PC-3 (cell line): ENCODE measurements around the gene AGRN. TPM values are rescaled to one million over a fixed set of nuclear protein-coding genes. Genes with fewer than 3 reads are reported as not detected.
"Not testable (repeated sequence)": the region's sequence is repeated elsewhere in the genome, so short reads cannot be mapped to it uniquely, and the experiment has no call there.

Source experiments
- ATAC-seq: fragments of 200-7000 bp; cut with Tn5 transposase; 2 replicates; pipeline ENCODE4 v1.9.1; 2020; ENCODE audit warnings: mild to moderate bottlenecking, moderate library complexity
- BruUV-seq: library from RNA; stranded (reverse); fragments of 400-500 nt; replicated peaks from 2 replicates; lab custom pipeline; 2021; lab: Mats Ljungman, UMichigan
- CTCF ChIA-PET: fragments of 300-600 bp; sonication (Branson Sonifier 250); formaldehyde crosslinking; loops from one replicate; lab custom pipeline; 2022; ENCODE audit warnings: antibody characterized with exemption; lab: Charles Lee
- POLR2A ChIA-PET: fragments of 300-600 bp; sonication (Branson Sonifier 250); formaldehyde crosslinking; loops from one replicate; lab custom pipeline; 2022; ENCODE audit warnings: antibody characterized with exemption; ENCODE audit not compliant: unreplicated experiment; lab: Charles Lee
- DNase-seq: peaks from one replicate; pipeline ENCODE4 v3.0.0-alpha.2; 2015
- H2AFZ ChIP-seq: fragments of 300-600 bp; sonication (generic); 2 replicates; pipeline ENCODE4 v1.6.0; 2016; ENCODE audit warnings: antibody characterized with exemption, low read length
- H3F3A ChIP-seq: fragments of 300-600 bp; sonication (generic); one replicate; pipeline ENCODE4 v1.6.0; 2017; ENCODE audit warnings: antibody characterized with exemption, low read length, control low read depth, mild to moderate bottlenecking; ENCODE audit not compliant: unreplicated experiment
- H3K27ac ChIP-seq: fragments of 300-600 bp; sonication (generic); 2 replicates; pipeline ENCODE4 v1.5.1; 2016; ENCODE audit warnings: mild to moderate bottlenecking, low read length
- H3K27me3 ChIP-seq: fragments of 300-600 bp; sonication (generic); 2 replicates; pipeline ENCODE4 v1.6.1; 2016; ENCODE audit warnings: low read length, mixed read lengths
- H3K36me3 ChIP-seq: fragments of 300-600 bp; sonication (generic); 2 replicates; pipeline ENCODE4 v1.6.1; 2016; ENCODE audit warnings: low read depth, mixed run types, low read length, mixed read lengths
- H3K4me1 ChIP-seq: fragments of 300-600 bp; sonication (generic); 2 replicates; pipeline ENCODE4 v1.5.1; 2016; ENCODE audit warnings: low read length; ENCODE audit not compliant: insufficient read depth
- H3K4me2 ChIP-seq: fragments of 300-600 bp; sonication (generic); 2 replicates; pipeline ENCODE4 v1.6.0; 2016; ENCODE audit warnings: low read length
- H3K4me3 ChIP-seq: fragments of 300-600 bp; sonication (generic); 2 replicates; pipeline ENCODE4 v1.5.1; 2016; ENCODE audit warnings: mild to moderate bottlenecking, low read length, mixed read lengths
- H3K79me2 ChIP-seq: fragments of 300-600 bp; sonication (generic); 2 replicates; pipeline ENCODE4 v1.6.1; 2017; ENCODE audit warnings: low read length, mixed read lengths
- H3K9ac ChIP-seq: fragments of 300-600 bp; sonication (generic); 2 replicates; pipeline ENCODE4 v1.6.0; 2016; ENCODE audit warnings: mild to moderate bottlenecking, low read length
- H3K9me2 ChIP-seq: fragments of 300-600 bp; sonication (generic); replicated peaks from 2 replicates; pipeline ENCODE4 v1.6.1; 2016; ENCODE audit warnings: mixed run types, low read length, mixed read lengths
- H3K9me3 ChIP-seq: fragments of 300-600 bp; sonication (generic); 2 replicates; pipeline ENCODE4 v1.6.1; 2016; ENCODE audit warnings: low read length, mixed read lengths
- H4K20me1 ChIP-seq: fragments of 300-600 bp; sonication (generic); 2 replicates; pipeline ENCODE4 v1.6.1; 2016; ENCODE audit warnings: low read length, mixed read lengths
- EZH2 ChIP-seq: fragments of 300-600 bp; sonication (generic); IDR thresholded peaks from one replicate; pipeline ENCODE4 v1.6.1; 2017; ENCODE audit warnings: antibody characterized with exemption, mild to moderate bottlenecking, low read length; ENCODE audit not compliant: unreplicated experiment
- intact Hi-C: fragments of 100-400 bp; cut with micrococcal nuclease; formaldehyde crosslinking; loops from 2 replicates; pipeline ENCODE4 v1.9.0; 2023
- total RNA-seq: library from RNA; depleted of rRNA; stranded (reverse); fragments of >200 nt; gene quantifications from 2 replicates; pipeline ENCODE4 v1.2.3, GENCODE V29; 2014
- TF ChIP-seq, protein P1 (sequence below): fragments of 300-600 bp; sonication (generic); conservative IDR thresholded peaks from 2 replicates; pipeline ENCODE4 v1.5.1; 2017; ENCODE audit warnings: antibody characterized with exemption, low read depth, mild to moderate bottlenecking, low read length

Gene AGRN
- total RNA-seq, 1 experiment from 2014 or later, result 273 TPM

DNA sequence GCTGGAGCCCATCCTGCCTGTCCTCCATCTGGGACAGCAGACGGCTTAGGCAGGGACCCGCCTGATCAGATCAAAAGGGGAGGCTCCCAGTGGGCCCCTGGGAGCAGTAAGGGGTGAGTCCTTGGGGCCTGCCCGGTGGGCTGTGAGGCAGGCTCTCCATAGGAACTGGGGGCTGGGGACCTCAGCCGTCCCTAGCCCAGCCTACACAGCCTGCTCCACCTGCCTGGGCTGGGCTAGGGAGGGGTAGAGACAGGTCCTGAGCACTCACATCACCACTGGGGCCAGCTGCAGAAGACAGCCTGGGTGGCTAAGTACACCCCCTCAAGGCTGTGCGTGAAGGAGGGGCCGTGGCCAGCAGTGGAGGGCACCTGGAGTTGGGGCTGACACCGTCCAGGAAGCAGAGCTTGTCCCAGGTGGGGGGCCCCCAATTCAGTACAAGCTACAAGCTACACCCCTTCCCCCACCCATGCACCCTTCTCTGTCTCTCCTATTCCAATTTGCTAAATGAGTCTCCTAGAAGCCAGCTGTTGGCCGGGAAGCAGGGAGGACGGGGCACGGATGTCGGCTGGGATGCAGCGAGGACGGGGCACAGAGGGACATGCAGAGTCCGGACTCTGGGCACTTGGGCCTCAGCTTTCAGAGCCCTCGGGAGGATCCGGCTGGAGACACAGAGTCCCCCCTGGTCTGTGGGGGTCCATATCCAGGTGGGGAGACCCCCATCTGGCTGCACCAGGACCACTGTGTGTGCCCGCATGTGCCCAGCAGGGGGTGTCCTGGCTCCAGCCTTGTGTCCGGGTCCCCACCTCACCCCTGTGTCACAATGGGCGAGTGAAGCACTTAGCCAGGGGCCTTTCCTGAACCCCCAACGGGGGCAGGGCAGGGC lies 4.9 kb upstream of the AGRN start:
- Histone ChIP-seq H3K79me2 (peaks cover 22% of the 10 kb centered on the region), H2AFZ (no peak overlapping the region), H4K20me1 (no peaks in the 10 kb centered on the region), H3K9me3 (no peaks in the 10 kb centered on the region), H3K27ac (peak overlapping the region; percentile 66), H3K9ac (peak overlapping the region; percentile 71), H3K36me3 (no peaks in the 10 kb centered on the region), H3K9me2 (no peaks in the 10 kb centered on the region), H3K4me2 (peak overlapping the region; percentile 96), H3K27me3 (no peaks in the 10 kb centered on the region), H3F3A (no peaks in the 10 kb centered on the region), H3K4me1 (peaks cover 23% of the 10 kb centered on the region), H3K4me3 (peak overlapping the region; percentile 76)
- BruUV-seq, result no TSS peak
- DNase-seq (peak; percentile 59), ATAC-seq (0 out of 2 replicates have a peak, but pooled peaks have one; percentile 1)
- ChIA-PET CTCF (interaction anchor here (0.6 to 1.5 kb wide), 7 partner anchors 13 to 246 kb away, joined by 3 to 7 read pairs (median 5); no protein-coding TSS in a partner anchor), POLR2A (interaction anchor here (0.7 to 1.2 kb wide), 2 partner anchors 13 to 18 kb away, joined by 3 to 8 read pairs; no protein-coding TSS in a partner anchor)
- TF ChIP-seq EZH2, result no peak
- TF ChIP-seq, protein P1, sequence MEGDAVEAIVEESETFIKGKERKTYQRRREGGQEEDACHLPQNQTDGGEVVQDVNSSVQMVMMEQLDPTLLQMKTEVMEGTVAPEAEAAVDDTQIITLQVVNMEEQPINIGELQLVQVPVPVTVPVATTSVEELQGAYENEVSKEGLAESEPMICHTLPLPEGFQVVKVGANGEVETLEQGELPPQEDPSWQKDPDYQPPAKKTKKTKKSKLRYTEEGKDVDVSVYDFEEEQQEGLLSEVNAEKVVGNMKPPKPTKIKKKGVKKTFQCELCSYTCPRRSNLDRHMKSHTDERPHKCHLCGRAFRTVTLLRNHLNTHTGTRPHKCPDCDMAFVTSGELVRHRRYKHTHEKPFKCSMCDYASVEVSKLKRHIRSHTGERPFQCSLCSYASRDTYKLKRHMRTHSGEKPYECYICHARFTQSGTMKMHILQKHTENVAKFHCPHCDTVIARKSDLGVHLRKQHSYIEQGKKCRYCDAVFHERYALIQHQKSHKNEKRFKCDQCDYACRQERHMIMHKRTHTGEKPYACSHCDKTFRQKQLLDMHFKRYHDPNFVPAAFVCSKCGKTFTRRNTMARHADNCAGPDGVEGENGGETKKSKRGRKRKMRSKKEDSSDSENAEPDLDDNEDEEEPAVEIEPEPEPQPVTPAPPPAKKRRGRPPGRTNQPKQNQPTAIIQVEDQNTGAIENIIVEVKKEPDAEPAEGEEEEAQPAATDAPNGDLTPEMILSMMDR, result peak; percentile 80
- intact Hi-C loops, result loop anchor here (2.0 to 5.0 kb wide), 2 partner anchors 48 to 102 kb away; partner anchors contain the start of gene C1orf159

DNA sequence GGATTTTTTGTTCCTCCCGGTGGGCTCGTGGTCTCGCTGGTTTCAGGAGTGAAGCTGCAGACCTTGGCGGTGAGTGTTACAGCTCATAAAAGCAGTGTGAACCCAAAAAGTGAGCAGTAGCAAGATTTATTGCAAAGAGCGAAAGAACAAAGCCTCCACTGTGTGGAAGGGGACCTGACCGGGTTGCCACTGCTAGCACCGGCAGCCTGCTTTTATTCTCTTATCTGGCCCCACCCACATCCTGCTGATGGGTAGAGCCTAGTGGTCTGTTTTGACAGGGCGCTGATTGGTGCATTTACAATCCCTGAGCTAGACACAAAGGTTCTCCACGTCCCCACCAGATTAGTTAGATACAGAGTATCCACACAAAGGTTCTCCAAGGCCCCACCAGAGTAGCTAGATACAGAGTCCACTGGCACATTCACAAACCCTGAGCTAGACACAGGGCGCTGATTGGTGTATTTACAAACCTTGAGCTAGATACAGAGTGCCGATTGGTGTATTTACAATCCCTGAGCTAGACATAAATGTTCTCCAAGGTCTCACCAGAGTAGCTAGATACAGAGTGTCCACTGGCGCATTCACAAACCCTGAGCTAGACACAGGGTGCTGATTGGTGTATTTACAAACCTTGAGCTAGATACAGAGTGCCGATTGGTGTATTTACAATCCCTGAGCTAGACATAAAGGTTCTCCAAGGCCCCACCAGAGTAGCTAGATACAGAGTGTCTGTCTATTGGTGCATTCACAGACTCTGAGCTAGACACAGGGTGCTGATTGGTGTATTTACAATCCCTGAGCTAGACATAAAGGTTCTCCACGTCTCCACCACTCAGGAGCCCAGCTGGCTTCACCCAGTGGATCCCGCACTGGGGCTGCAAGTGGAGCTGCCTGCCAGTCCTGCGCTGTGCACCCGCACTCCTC lies 2.3 kb upstream of the AGRN start:
- H3K9ac ChIP-seq, ATAC-seq, H3K27ac ChIP-seq, intact Hi-C loops, H3K36me3 ChIP-seq, H3K9me2 ChIP-seq, H4K20me1 ChIP-seq, H3K4me2 ChIP-seq, H3F3A ChIP-seq, BruUV-seq, CTCF ChIA-PET, H2AFZ ChIP-seq, H3K4me3 ChIP-seq, H3K27me3 ChIP-seq, H3K9me3 ChIP-seq: not testable (repeated sequence)
- Histone ChIP-seq H3K79me2 (peaks cover 48% of the 10 kb centered on the region), H3K4me1 (peaks cover 33% of the 10 kb centered on the region)
- DNase-seq, result peak; percentile 45
- POLR2A ChIA-PET, result interaction anchor here (0.5 to 0.7 kb wide), 5 partner anchors 20 to 1176 kb away, joined by 3 to 11 read pairs (median 5); no protein-coding TSS in a partner anchor

GRCh38 chr1:1018321-1018685 lies 1.6 kb upstream of the AGRN start:
- H3K4me2 ChIP-seq, H3K9me3 ChIP-seq, DNase-seq, H3F3A ChIP-seq, H3K9me2 ChIP-seq, H3K27me3 ChIP-seq, intact Hi-C loops, H3K27ac ChIP-seq, H3K9ac ChIP-seq, H3K4me3 ChIP-seq, ATAC-seq, BruUV-seq, H2AFZ ChIP-seq: not testable (repeated sequence)
- CTCF ChIA-PET, result interaction anchor here (0.7 to 1.5 kb wide), 3 partner anchors 18 to 61 kb away, joined by 3 to 10 read pairs (median 3); no protein-coding TSS in a partner anchor
- Histone ChIP-seq H3K4me1 (peaks cover 36% of the 10 kb centered on the region), H4K20me1 (peaks cover 14% of the 10 kb centered on the region), H3K36me3 (peaks cover 13% of the 10 kb centered on the region; the same call in 1 of the 2 replicates), H3K79me2 (peaks cover 55% of the 10 kb centered on the region)
- POLR2A ChIA-PET, result interaction anchor here (0.5 to 0.6 kb wide), 2 partner anchors 20 to 568 kb away, joined by 3 to 6 read pairs; no protein-coding TSS in a partner anchor
